GM12801 (cell line): ENCODE data around the gene SPON1.

ENCODE experiments used
- CTCF ChIP-seq: IDR thresholded peaks from one replicate; pipeline ENCODE4 v1.5.1; 2011; ENCODE audit warnings: control low read depth; ENCODE audit not compliant: insufficient read length; ENCODE audit errors: extremely low read depth

SPON1 gene

GRCh38 chr11:13963169-13963948 lies 836 bp downstream of the SPON1 start:
- TF ChIP-seq CTCF = no peak

- TF ChIP-seq CTCF = no peak
Measured at GRCh38 chr11:13963949-13964770, 1.6 kb downstream of the SPON1 start.

- TF ChIP-seq CTCF = no peak
Measured at GRCh38 chr11:13964771-13965074, 2.2 kb downstream of the SPON1 start.

- TF ChIP-seq CTCF = no peak
Measured at GRCh38 chr11:13965337-13965736, 2.8 kb downstream of the SPON1 start.

GRCh38 chr11:13966013-13966412 lies 3.5 kb downstream of the SPON1 start:
- TF ChIP-seq CTCF = no peak

GRCh38 chr11:13966486-13966885 lies 4.0 kb downstream of the SPON1 start:
- TF ChIP-seq CTCF = no peak

- TF ChIP-seq CTCF = no peak
Measured at GRCh38 chr11:13970986-13971385, 8.5 kb downstream of the SPON1 start.
